ENCODE measurements around the gene PGAP3. TPM values are rescaled to one million over a fixed set of nuclear protein-coding genes. Genes with fewer than 3 reads are reported as not detected.

The PGAP3 gene
- total and polyA plus RNA-seq, 5 experiments from 2014 or later, result 14.2 to 33.5 (median 17.7) TPM

DNA sequence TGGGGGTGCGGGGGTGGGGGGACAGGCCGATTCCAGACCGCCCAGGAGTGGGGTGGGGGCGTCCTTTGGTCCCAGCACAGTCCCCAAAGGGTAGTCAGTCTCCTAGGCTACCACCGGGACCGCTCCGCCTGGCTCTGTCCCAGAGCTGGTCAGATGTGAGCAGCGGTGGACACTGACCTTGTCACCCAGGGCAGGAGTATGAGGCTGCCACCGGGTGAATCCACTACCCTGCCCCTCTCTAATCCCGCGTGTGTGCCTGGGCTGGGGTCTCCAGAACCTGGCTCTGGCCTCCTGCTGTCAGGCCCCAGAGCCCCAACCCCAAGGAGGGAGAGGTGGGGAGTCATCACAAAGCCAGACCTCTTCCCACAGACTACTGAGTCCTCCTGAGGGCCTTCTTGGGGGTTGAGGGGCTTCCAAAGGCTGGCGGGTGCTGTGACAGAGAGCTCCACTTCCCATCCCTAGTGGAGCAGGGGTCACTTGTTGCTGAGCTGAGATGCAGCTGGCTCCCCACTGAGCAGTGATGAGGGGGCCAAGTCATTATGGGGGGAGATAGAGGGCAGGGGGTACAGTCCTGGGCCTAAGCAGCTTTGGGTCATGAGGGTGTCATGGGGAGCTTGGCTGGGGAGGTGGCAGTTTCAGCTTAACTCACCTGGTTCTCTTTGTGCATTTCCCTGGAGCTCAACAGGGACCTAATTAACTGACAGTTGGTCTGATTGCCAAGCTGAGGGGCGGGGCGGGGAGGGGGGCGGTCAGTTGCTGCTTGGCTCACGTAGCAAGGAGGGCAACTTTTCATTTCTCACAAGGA lies 59.9 kb downstream of the PGAP3 start:
- DNase-seq (no peak), ATAC-seq (no peak)
- H3K36me3 Mint-ChIP-seq, result peaks cover 0 to 4% (median 0%) of the 10 kb centered on the region in 3 donors
- POLR2A ChIA-PET, result interaction anchor here (1.0 to 2.3 kb wide), 4 partner anchors 10 to 51 kb away, joined by 3 to 5 read pairs (median 4); no protein-coding TSS in a partner anchor
- H3K4me1 Mint-ChIP-seq, result peaks cover 14 to 42% (median 28%) of the 10 kb centered on the region in 4 donors
- H3K9me3 Mint-ChIP-seq, result no peaks in the 10 kb centered on the region
- peaks cover 16 to 57% (median 37%) of the 10 kb centered on the region in 5 donors for H3K27me3 Mint-ChIP-seq
- H3K4me3 Mint-ChIP-seq, result peak overlapping the region in 6 of 10 donors; percentile 11 to 55 (median 30)
- H3K27ac Mint-ChIP-seq, result no peak overlapping the region

DNA sequence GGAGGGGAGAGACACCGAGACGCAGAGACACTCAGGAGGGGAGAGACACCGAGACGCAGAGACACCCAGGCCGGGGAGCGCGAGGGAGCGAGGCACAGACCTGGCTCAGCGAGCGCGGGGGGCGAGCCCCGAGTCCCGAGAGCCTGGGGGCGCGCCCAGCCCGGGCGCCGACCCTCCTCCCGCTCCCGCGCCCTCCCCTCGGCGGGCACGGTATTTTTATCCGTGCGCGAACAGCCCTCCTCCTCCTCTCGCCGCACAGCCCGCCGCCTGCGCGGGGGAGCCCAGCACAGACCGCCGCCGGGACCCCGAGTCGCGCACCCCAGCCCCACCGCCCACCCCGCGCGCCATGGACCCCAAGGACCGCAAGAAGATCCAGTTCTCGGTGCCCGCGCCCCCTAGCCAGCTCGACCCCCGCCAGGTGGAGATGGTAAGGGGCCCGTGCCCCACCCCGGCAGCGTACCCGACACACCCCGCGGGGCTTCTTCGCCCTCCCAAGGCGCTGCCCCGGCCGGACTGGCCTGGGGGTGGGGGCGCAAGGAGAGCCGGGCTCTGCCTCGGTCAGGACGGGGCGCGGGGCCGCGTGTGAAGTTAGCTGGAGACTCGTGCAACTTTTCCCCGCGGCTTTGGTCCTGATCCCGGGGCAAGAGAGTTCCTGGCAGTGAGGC lies 60.7 kb downstream of the PGAP3 start:
- no peak overlapping the region for H3K27ac Mint-ChIP-seq

GRCh38 chr17:39626171-39627046 lies 61.4 kb downstream of the PGAP3 start, which contains the start of gene PPP1R1B:
TSS of gene PPP1R1B (plus strand) at chr17:39626952. CDS start at chr17:39627393, 441 bp downstream.
- POLR2A ChIA-PET, result interaction anchor here (0.6 to 2.3 kb wide), 7 partner anchors 8 to 127 kb away, joined by 3 to 5 read pairs (median 4); no protein-coding TSS in a partner anchor
- peaks cover 16 to 49% (median 32%) of the 10 kb centered on the region in 5 donors for H3K27me3 Mint-ChIP-seq
- peak in 1 of 10 donors; percentile 63 for DNase-seq
- peak; percentile 15 to 19 for ATAC-seq
- H3K36me3 Mint-ChIP-seq, result peaks cover 0 to 4% (median 0%) of the 10 kb centered on the region in 3 donors
- no peaks in the 10 kb centered on the region for H3K9me3 Mint-ChIP-seq
- H3K4me1 Mint-ChIP-seq, result peaks cover 18 to 43% (median 33%) of the 10 kb centered on the region in 4 donors
- H3K4me3 Mint-ChIP-seq, result peak within 1 kb of the TSS; percentile 57 to 82 (median 66)
- peak within 1 kb of the TSS in 1 of 10 donors; percentile 38 for H3K27ac Mint-ChIP-seq

More for the DNA sequence above, 60.7 kb downstream of the PGAP3 start:
- peaks cover 16 to 57% (median 37%) of the 10 kb centered on the region in 5 donors for H3K27me3 Mint-ChIP-seq
- DNase-seq (no peak), ATAC-seq (peak; percentile 30 to 37)
- H3K9me3 Mint-ChIP-seq, result no peaks in the 10 kb centered on the region
- peaks cover 18 to 44% (median 31%) of the 10 kb centered on the region in 4 donors for H3K4me1 Mint-ChIP-seq
- POLR2A ChIA-PET, result interaction anchor here (0.6 to 2.3 kb wide), 6 partner anchors 9 to 54 kb away, joined by 3 to 5 read pairs (median 4); no protein-coding TSS in a partner anchor
- H3K4me3 Mint-ChIP-seq, result peak overlapping the region; percentile 28 to 82 (median 64)
- peaks cover 0 to 4% (median 0%) of the 10 kb centered on the region in 3 donors for H3K36me3 Mint-ChIP-seq

- H3K27me3 Mint-ChIP-seq, result peaks cover 13 to 40% (median 27%) of the 10 kb centered on the region in 5 donors
These were observed 62.6 kb downstream of the PGAP3 start for GRCh38 chr17:39625198-39625785.

DNA sequence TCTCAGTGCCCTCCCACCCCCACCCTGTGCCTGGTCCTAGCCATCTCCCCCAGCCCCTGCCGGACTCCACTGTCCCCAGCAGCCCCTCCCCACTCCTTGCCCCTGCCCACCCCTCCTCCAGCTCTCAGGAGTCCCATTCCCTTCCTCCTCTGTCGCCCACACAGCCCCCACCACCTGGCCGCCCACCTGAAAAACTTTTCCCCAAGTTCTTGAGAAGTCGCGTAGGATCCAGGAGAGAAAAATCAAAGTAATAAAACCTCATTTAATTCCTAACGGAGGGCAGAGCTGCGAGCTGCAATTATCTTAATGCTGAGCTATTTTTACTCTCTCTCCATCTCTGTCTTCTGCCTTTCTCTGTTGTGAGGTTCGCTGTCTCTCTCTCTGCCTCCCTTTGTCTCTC lies 63.5 kb downstream of the PGAP3 start:
- Mint-ChIP-seq H3K27ac (no peak overlapping the region), H3K36me3 (peaks cover 0 to 4% (median 0%) of the 10 kb centered on the region in 3 donors), H3K4me3 (peak overlapping the region in 1 of 10 donors; percentile 8), H3K9me3 (no peaks in the 10 kb centered on the region), H3K27me3 (peaks cover 13 to 40% (median 27%) of the 10 kb centered on the region in 5 donors), H3K4me1 (peaks cover 15 to 37% (median 28%) of the 10 kb centered on the region in 4 donors)
- DNase-seq (no peak), ATAC-seq (no peak)
- POLR2A ChIA-PET, result interaction anchor here (0.6 to 1.4 kb wide), 4 partner anchors 64 to 206 kb away, joined by 3 to 5 read pairs (median 3); partner anchors contain the start of genes MIEN1 and PGAP3

More at GRCh38 chr17:39625198-39625785, 62.6 kb downstream of the PGAP3 start:
- no peak for DNase-seq
- POLR2A ChIA-PET, result interaction anchor here (0.6 to 1.5 kb wide), 4 partner anchors 17 to 128 kb away, joined by 3 to 4 read pairs (median 3); partner anchors contain the start of gene MIEN1
- H3K36me3 Mint-ChIP-seq, result peaks cover 0 to 4% (median 0%) of the 10 kb centered on the region in 3 donors
- H3K4me3 Mint-ChIP-seq, result peak overlapping the region in 3 of 10 donors; percentile 39 to 72 (median 44)
- peaks cover 15 to 37% (median 28%) of the 10 kb centered on the region in 4 donors for H3K4me1 Mint-ChIP-seq
- no peak overlapping the region for H3K27ac Mint-ChIP-seq
- no peak for ATAC-seq
- no peaks in the 10 kb centered on the region for H3K9me3 Mint-ChIP-seq

DNA sequence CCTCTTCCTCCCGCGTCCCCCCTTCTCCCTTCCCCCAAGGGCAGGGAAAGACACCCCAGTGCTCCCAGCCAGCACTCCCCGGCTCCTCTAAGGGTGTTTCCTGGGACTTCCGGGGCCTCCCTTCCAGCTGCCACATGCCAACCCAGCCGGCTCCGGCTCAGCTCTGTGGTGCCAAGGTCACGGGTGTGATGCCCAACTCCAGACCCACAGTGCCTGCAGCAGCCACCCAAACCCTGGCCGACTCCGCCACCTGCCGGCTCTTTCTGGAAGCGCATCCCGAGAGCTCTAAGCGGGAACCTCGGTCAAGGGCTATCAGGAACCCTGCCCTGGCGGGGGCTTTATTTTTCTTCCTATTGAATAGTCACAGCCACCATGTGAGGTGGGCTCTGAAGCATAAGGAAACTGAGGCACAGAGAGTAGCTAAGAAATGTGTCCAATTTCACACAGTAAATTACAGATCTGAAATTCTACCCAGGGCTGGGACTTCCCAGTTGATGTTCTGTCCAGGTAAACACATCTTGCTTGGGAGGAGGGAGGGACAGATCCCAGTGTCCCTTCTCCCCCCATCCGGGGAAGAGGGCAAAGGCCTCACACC lies 64.4 kb downstream of the PGAP3 start:
- peak; percentile 70 to 72 for ATAC-seq
- POLR2A ChIA-PET, result interaction anchor here (0.6 to 7.1 kb wide), 10 partner anchors 10 to 357 kb away, joined by 3 to 55 read pairs (median 6); partner anchors contain the start of genes MIEN1, PGAP3 and PSMD3
- peaks cover 0 to 4% (median 0%) of the 10 kb centered on the region in 3 donors for H3K36me3 Mint-ChIP-seq
- H3K4me1 Mint-ChIP-seq, result peaks cover 15 to 39% (median 29%) of the 10 kb centered on the region in 4 donors
- peak overlapping the region in 2 of 10 donors; percentile 17 to 78 for H3K27ac Mint-ChIP-seq
- no peaks in the 10 kb centered on the region for H3K9me3 Mint-ChIP-seq
- peak; percentile 69 to 90 (median 82) for DNase-seq
- peak overlapping the region in 3 of 10 donors; percentile 22 to 50 (median 24) for H3K4me3 Mint-ChIP-seq
- peaks cover 11 to 36% (median 23%) of the 10 kb centered on the region in 5 donors for H3K27me3 Mint-ChIP-seq

- peak; percentile 4 to 12 for ATAC-seq
- no peak for DNase-seq
- H3K9me3 Mint-ChIP-seq, result no peaks in the 10 kb centered on the region
- POLR2A ChIA-PET, result interaction anchor here (0.7 to 7.1 kb wide), 10 partner anchors 11 to 358 kb away, joined by 3 to 55 read pairs (median 6); partner anchors contain the start of genes CDK12, IKZF3, MIEN1 and PSMD3
- peaks cover 0 to 4% (median 0%) of the 10 kb centered on the region in 3 donors for H3K36me3 Mint-ChIP-seq
- H3K27me3 Mint-ChIP-seq, result peaks cover 8 to 27% (median 18%) of the 10 kb centered on the region in 5 donors
- peak overlapping the region in 6 of 10 donors; percentile 54 to 75 (median 59) for H3K27ac Mint-ChIP-seq
- H3K4me1 Mint-ChIP-seq, result peaks cover 15 to 37% (median 31%) of the 10 kb centered on the region in 4 donors
- H3K4me3 Mint-ChIP-seq, result peak overlapping the region in 5 of 10 donors; percentile 47 to 82 (median 65)
These were observed 65.4 kb downstream of the PGAP3 start for GRCh38 chr17:39622380-39623006.

GRCh38 chr17:39621523-39622379 lies 66.1 kb downstream of the PGAP3 start:
- Mint-ChIP-seq H3K27ac (peak overlapping the region in 9 of 10 donors; percentile 5 to 75 (median 57)), H3K9me3 (no peaks in the 10 kb centered on the region), H3K27me3 (peaks cover 8 to 25% (median 18%) of the 10 kb centered on the region in 5 donors), H3K4me3 (peak overlapping the region; percentile 26 to 82 (median 51)), H3K4me1 (peaks cover 15 to 41% (median 29%) of the 10 kb centered on the region in 4 donors), H3K36me3 (peaks cover 0 to 4% (median 0%) of the 10 kb centered on the region in 3 donors)
- DNase-seq, result peak; percentile 75 to 98 (median 87)
- ATAC-seq, result peak; percentile 54 to 67
- POLR2A ChIA-PET, result interaction anchor here (0.6 to 7.1 kb wide), 17 partner anchors 12 to 359 kb away, joined by 3 to 55 read pairs (median 4); partner anchors contain the start of genes CDK12, IKZF3, MIEN1 and PGAP3

Data from naive thymus-derived CD8-positive, alpha-beta T cell (primary cell).